Measurements from ENCODE around the gene ZNF318.

ZNF318 gene

DNA sequence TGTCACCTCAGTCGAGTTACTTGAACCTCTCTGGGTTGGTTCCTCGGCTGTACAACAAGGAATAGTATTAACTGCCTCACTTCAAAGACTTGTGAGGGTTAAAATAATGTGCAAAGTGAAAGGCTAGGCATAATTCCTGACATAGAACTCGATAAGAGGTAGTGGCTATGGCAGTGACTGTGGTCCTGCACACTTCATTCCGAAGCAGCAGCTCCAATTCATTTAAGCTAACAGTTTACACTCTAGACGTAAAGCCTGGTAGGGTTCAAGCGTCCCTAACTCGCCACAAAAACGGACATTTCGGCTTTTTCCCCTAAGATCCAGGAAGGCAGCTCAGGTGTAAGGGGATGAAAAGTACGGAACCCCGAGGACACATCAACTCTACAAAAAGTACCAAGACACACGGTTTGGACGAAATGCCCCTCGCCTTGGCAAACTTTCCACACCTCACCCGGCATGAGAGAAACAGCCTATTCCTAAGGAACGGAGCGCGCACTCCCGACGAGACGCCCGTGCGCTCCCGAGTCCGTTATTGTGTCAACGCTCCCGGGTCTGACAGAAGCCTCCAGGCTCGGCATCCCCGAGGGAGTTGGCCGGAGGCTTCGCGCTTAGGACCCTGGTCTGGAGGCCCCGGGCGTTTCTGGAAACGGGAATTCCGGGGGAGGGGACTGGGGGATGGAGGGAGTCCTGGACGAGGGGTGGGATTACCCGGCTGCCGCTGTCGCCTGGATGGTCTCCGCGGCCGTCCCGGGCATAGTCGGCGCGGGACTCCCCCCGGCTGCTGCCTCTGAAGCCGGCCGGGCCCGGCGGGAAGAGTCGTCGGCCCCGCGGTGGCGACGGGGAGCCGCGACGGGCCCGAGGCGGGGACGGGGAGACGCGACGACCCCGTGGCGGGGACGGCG, 937 bp downstream of the ZNF318 start:
- peaks cover 8% of the 10 kb centered on the region; the same call in 1 of the 2 replicates for H3K79me2 ChIP-seq (ENCODE audit: low read length)

DNA sequence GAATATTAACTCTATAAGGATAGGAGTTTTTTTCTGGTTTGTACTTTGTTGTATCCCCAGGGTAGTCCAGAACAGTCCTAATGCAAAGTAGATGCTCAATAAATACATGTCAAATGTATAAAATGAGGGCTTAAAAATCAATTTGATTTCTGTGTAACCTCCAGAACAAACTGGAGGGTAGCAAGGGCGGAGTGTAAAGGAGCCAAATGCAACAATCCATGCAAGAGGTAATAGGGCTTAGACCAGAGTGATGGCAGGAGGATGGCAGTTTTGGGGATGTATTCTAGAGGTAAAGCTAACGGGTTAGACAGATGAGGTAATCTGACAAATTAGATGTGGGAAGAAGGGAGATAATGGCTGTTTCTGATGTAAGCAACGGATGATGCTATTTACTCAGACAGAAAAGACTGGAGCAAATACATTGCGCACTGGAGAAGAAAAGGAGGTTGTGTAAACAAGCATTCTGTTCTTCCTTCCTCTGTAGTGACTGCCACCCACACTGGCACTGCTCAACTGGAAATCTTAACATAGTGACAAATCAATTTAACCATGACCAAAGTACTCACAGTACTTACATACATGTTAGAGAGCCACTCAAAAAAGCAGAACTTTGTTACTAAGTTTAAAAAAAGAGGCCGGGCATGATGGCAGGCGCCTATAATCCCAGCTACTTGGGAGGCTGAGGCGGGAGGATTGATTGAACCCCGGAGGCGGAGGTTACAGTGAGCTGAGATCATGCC, 2.0 kb downstream of the ZNF318 start:
- Histone ChIP-seq H3K79me2 (ENCODE audit: low read length) (peaks cover 8% of the 10 kb centered on the region; the same call in 1 of the 2 replicates), H3K4me2 (ENCODE audit: low read depth, low read length) (no peak overlapping the region), H3K9me3 (replicated peaks; ENCODE audit: insufficient read depth, low read length) (no peaks in the 10 kb centered on the region), H3K36me3 (replicated peaks; ENCODE audit: insufficient read depth, low read length) (no peaks in the 10 kb centered on the region), H3K27me3 (replicated peaks; ENCODE audit: insufficient read depth, low read length) (no peaks in the 10 kb centered on the region), H3K4me1 (ENCODE audit: low read length) (peaks cover 9% of the 10 kb centered on the region), H3F3A (ENCODE audit: insufficient read depth, low read length) (no peaks in the 10 kb centered on the region), H3K9ac (ENCODE audit: low read length) (no peak overlapping the region), H2AFZ (ENCODE audit: low read length) (no peak overlapping the region), H4K20me1 (ENCODE audit: insufficient read depth, low read length) (no peaks in the 10 kb centered on the region), H3K27ac (ENCODE audit: low read length) (no peak overlapping the region), H3K4me3 (ENCODE audit: low read length) (no peak overlapping the region), H3K9me2 (replicated peaks; ENCODE audit: insufficient read depth, low read length) (no peaks in the 10 kb centered on the region)
- DNase-seq = no peak
- TF ChIP-seq, protein P1, sequence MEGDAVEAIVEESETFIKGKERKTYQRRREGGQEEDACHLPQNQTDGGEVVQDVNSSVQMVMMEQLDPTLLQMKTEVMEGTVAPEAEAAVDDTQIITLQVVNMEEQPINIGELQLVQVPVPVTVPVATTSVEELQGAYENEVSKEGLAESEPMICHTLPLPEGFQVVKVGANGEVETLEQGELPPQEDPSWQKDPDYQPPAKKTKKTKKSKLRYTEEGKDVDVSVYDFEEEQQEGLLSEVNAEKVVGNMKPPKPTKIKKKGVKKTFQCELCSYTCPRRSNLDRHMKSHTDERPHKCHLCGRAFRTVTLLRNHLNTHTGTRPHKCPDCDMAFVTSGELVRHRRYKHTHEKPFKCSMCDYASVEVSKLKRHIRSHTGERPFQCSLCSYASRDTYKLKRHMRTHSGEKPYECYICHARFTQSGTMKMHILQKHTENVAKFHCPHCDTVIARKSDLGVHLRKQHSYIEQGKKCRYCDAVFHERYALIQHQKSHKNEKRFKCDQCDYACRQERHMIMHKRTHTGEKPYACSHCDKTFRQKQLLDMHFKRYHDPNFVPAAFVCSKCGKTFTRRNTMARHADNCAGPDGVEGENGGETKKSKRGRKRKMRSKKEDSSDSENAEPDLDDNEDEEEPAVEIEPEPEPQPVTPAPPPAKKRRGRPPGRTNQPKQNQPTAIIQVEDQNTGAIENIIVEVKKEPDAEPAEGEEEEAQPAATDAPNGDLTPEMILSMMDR (IDR thresholded peaks at IDR 0.05; ENCODE audit: low read length) = no peak
- TF ChIP-seq EZH2phosphoT487 (IDR thresholded peaks at IDR 0.05; ENCODE audit: low read length) = no peak
- no peak for TF ChIP-seq EZH2 (optimal IDR thresholded peaks at IDR 0.05; ENCODE audit: low read depth, low read length)

More for the DNA sequence above, 937 bp downstream of the ZNF318 start:
- Histone ChIP-seq H3F3A (ENCODE audit: insufficient read depth, low read length) (no peaks in the 10 kb centered on the region), H3K27ac (ENCODE audit: low read length) (no peak overlapping the region), H3K4me2 (ENCODE audit: low read depth, low read length) (peak overlapping the region; percentile 88), H3K27me3 (replicated peaks; ENCODE audit: insufficient read depth, low read length) (no peaks in the 10 kb centered on the region), H3K9me3 (replicated peaks; ENCODE audit: insufficient read depth, low read length) (no peaks in the 10 kb centered on the region), H3K4me3 (ENCODE audit: low read length) (peak overlapping the region; percentile 67), H3K36me3 (replicated peaks; ENCODE audit: insufficient read depth, low read length) (no peaks in the 10 kb centered on the region), H3K9me2 (replicated peaks; ENCODE audit: insufficient read depth, low read length) (no peaks in the 10 kb centered on the region), H3K4me1 (ENCODE audit: low read length) (peaks cover 9% of the 10 kb centered on the region), H3K9ac (ENCODE audit: low read length) (peak overlapping the region; percentile 51; the same call in 1 of the 2 replicates), H2AFZ (ENCODE audit: low read length) (peak overlapping the region; percentile 57), H4K20me1 (ENCODE audit: insufficient read depth, low read length) (no peaks in the 10 kb centered on the region)
- TF ChIP-seq, protein P1 (IDR thresholded peaks at IDR 0.05; ENCODE audit: low read length) = no peak
- TF ChIP-seq EZH2phosphoT487 (IDR thresholded peaks at IDR 0.05; ENCODE audit: low read length) = no peak
- TF ChIP-seq EZH2 (optimal IDR thresholded peaks at IDR 0.05; ENCODE audit: low read depth, low read length) = no peak
- DNase-seq = peak; percentile 23

DNA sequence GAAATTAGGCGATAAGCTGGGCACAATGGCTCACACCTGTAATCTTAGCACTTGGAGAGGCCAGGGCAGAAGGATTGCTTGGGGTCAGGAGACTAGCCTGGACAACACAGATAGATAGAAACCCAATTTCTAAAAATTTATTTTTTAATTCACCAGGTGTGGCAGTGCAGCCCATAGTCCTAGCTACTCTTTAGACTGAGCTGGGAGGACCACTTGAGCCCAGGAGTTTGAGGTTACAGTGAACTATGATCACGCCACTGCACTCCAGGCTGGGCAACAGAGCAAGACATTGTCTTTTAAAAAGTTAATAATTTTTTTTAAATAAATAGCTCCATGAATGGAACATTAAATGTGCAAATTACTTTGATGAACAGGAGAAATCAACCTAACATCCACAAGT, 8.2 kb downstream of the ZNF318 start:
- Histone ChIP-seq H3K36me3 (replicated peaks; ENCODE audit: insufficient read depth, low read length) (no peaks in the 10 kb centered on the region), H3K4me1 (ENCODE audit: low read length) (no peaks in the 10 kb centered on the region), H3K79me2 (ENCODE audit: low read length) (no peaks in the 10 kb centered on the region), H2AFZ (ENCODE audit: low read length) (no peak overlapping the region), H3K4me2 (ENCODE audit: low read depth, low read length) (no peak overlapping the region), H3K4me3 (ENCODE audit: low read length) (no peak overlapping the region), H3F3A (ENCODE audit: insufficient read depth, low read length) (no peaks in the 10 kb centered on the region), H3K27ac (ENCODE audit: low read length) (no peak overlapping the region), H3K9me3 (replicated peaks; ENCODE audit: insufficient read depth, low read length) (no peaks in the 10 kb centered on the region), H3K9ac (ENCODE audit: low read length) (no peak overlapping the region), H3K9me2 (replicated peaks; ENCODE audit: insufficient read depth, low read length) (no peaks in the 10 kb centered on the region), H4K20me1 (ENCODE audit: insufficient read depth, low read length) (no peaks in the 10 kb centered on the region), H3K27me3 (replicated peaks; ENCODE audit: insufficient read depth, low read length) (no peaks in the 10 kb centered on the region)
- TF ChIP-seq, protein P1 (IDR thresholded peaks at IDR 0.05; ENCODE audit: low read length) = no peak
- TF ChIP-seq EZH2 (optimal IDR thresholded peaks at IDR 0.05; ENCODE audit: low read depth, low read length) (no peak), EZH2phosphoT487 (IDR thresholded peaks at IDR 0.05; ENCODE audit: low read length) (no peak)
- DNase-seq = no peak

Data from MM.1S (cell line).